Esophagus squamous epithelium (tissue), 4 donors: ENCODE results near the gene ANTXR2.
"Not testable (repeated sequence)": the region's sequence is repeated elsewhere in the genome, so short reads cannot be mapped to it uniquely, and the experiment has no call there.

Experiments
- CTCF ChIP-seq, 6 experiments: fragments of 450-650 bp in 4 of 6; fragments of 200-600 bp in 2 of 6; sonication (generic) in 2 of 6; IDR thresholded peaks; one replicate each; pipeline ENCODE4 v1.5.1; 2016 to 2019; ENCODE audit warnings: antibody characterized with exemption in 6 of 6, mild to moderate bottlenecking in 4 of 6, moderate library complexity in 4 of 6
- POLR2A ChIP-seq, 4 donors: fragments of 450-650 bp; IDR thresholded peaks; one replicate each; pipeline ENCODE4 v1.6.1; 2017; ENCODE audit warnings: antibody characterized with exemption in 4 of 4, mild to moderate bottlenecking in 4 of 4, moderate library complexity in 3 of 4

- TF ChIP-seq POLR2A, CTCF (IDR thresholded peaks at IDR 0.05): not testable (repeated sequence)
Observed at GRCh38 chr4:79991100-79991499, 81.9 kb downstream of the ANTXR2 start.
